OCI-LY1 (cell line): ENCODE results near the gene E4F1.

ENCODE experiments used
- EZH2 ChIP-seq: fragments of 200-600 bp; sonication (generic), shearing (Covaris generic); IDR thresholded peaks from 2 replicates; pipeline ENCODE4 v1.8.0; 2017; ENCODE audit warnings: borderline replicate concordance, mixed run types, mild to moderate bottlenecking, antibody characterized with exemption, low read length, moderate library complexity, mixed read lengths
- TF ChIP-seq, protein P1 (sequence below): fragments of 200-600 bp; sonication (generic), shearing (Covaris generic); IDR thresholded peaks from 2 replicates; pipeline ENCODE4 v1.5.1; 2017; ENCODE audit warnings: mild to moderate bottlenecking, antibody characterized with exemption, low read length, moderate library complexity, mixed read lengths

DNA sequence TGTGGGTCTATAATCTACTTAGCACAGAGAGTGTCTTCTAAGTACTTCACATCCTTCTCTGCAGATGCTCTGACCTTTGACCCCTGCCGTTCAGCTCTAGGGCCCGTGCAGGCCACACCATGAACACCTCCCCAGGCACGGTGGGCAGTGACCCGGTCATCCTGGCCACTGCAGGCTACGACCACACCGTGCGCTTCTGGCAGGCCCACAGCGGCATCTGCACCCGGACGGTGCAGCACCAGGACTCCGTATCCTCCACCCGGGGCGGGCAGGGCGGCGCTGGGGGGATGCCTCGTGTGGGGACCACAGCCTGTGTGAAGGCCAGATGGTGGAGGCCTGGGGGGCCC, 17.5 kb upstream of the E4F1 start:
- TF ChIP-seq, protein P1, sequence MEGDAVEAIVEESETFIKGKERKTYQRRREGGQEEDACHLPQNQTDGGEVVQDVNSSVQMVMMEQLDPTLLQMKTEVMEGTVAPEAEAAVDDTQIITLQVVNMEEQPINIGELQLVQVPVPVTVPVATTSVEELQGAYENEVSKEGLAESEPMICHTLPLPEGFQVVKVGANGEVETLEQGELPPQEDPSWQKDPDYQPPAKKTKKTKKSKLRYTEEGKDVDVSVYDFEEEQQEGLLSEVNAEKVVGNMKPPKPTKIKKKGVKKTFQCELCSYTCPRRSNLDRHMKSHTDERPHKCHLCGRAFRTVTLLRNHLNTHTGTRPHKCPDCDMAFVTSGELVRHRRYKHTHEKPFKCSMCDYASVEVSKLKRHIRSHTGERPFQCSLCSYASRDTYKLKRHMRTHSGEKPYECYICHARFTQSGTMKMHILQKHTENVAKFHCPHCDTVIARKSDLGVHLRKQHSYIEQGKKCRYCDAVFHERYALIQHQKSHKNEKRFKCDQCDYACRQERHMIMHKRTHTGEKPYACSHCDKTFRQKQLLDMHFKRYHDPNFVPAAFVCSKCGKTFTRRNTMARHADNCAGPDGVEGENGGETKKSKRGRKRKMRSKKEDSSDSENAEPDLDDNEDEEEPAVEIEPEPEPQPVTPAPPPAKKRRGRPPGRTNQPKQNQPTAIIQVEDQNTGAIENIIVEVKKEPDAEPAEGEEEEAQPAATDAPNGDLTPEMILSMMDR = no peak
- no peak for TF ChIP-seq EZH2
